HG03521 (cell line): ENCODE data around the gene FKBP2.
A peak's percentile ranks its signal among the peaks of the same experiment; 100 is the strongest.

Experiments
- ATAC-seq: cut with Tn5 transposase; IDR thresholded peaks from one replicate; pipeline ENCODE4 v1.9.1; 2021; ENCODE audit warnings: mild to moderate bottlenecking, moderate library complexity; ENCODE audit not compliant: unreplicated experiment

Gene FKBP2

GRCh38 chr11:64240435-64241240, at the start of gene FKBP2:
TSS of gene FKBP2 (plus strand) at chr11:64241095. CDS start at chr11:64242388, 1,293 bp downstream.
- ATAC-seq: peak; percentile 44

DNA sequence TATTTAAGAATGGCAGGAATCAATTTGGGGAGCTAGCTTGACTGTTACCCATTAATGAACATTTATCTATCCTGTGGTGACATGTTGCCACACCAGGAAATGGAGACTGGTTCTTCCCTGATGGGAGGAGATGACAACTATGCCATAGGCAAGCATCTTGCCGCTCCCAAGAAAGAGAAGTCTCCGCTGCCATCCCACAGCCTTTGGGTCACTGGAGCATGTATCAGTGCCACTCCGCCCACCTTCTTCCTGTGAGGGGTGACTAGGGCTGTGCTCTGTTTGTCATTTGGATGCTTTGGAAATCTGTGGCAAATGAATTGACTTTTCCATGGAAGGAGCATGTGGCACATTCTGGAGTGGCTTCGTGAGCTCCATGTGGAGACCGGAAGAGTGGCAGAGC, 48.5 kb upstream of the FKBP2 start:
- ATAC-seq: no peak

- no peak for ATAC-seq
Observed at GRCh38 chr11:64196626-64197025, 44.3 kb upstream of the FKBP2 start.

DNA sequence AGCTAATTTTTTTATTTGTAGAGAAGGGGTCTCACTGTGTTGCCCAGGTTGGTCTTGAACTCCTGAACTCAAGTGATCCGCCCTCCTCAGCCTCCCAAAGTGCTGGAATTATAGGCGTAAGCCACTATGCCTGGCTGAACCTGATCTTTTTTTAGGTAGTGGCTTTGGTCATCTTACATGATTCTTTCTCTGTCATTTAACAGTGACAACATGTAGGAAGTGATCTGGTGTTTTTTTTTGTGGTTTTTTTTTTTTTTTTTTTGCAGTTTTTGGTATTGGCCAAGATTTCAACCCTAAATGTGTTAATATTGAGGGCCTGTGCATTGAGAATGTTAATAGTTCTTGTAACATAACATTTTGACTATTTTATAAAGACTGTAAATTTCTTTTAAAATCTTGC, 42.4 kb upstream of the FKBP2 start:
- ATAC-seq: no peak

DNA sequence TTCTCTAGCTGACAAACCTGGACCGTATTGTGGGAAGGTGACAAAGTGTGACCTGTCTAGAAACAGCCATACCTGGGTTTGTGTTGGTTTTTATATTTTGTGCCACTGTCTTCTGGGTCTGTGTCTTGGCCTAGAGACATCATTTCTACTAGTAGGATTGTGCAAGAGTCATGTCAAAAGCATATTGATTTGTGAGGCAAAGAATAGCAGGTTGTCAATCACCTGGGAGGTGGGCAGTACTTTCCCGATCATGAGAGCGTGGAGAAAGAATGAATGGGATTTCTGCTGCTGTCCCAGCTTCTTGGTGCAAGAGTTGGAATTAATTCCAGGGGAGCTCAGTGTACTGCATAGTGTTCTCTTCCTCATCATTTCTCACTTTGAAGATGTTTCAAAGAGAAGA, 39.4 kb upstream of the FKBP2 start:
- ATAC-seq: no peak

DNA sequence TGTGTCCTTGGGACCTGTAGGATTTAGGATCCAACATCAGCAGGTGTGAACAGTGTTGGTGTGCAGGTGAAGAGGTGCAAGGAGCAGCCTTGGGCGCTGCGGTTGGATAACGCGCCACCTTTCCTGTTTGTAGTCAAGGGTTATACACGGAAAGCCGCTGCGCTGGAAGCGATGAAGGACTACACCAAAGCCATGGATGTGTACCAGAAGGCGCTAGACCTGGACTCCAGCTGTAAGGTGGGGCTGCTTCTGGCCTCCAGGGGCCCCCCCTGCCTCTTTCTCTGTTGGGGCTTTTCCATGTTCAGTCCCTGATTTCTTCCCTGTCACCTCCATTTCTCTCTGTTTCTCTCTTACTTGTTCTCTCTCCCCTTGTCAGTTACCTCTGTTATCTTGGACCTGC, 37.9 kb upstream of the FKBP2 start:
- ATAC-seq: no peak

DNA sequence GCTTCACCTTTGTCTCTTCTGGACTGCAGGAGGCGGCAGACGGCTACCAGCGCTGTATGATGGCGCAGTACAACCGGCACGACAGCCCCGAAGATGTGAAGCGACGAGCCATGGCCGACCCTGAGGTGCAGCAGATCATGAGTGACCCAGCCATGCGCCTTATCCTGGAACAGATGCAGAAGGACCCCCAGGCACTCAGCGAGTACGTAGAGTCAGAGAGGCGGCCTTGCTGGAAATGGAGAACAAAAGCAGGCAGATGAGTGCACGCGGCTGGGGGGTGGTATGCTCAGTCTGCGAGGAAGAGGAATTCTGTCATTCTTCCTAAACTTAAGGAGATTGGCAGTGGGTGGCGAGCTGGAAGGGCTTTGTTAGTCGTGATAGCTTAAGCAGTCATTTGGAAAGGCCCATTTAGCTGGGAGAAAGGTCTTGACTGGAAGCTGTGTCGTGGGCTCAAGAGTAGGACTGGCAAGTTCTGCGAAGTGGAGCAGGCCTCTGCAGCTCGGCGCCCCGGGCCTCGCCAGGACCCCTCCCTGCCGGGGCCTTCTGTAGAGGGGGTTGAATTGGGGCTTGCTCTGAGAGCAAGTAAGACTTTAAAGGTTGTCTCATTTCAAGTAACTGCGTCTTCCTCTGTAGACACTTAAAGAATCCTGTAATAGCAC, 37.3 kb upstream of the FKBP2 start:
- no peak for ATAC-seq

- ATAC-seq: no peak
Observed at GRCh38 chr11:64204080-64204440, 36.8 kb upstream of the FKBP2 start.

- no peak for ATAC-seq
Observed at GRCh38 chr11:64204464-64204989, 36.4 kb upstream of the FKBP2 start.

DNA sequence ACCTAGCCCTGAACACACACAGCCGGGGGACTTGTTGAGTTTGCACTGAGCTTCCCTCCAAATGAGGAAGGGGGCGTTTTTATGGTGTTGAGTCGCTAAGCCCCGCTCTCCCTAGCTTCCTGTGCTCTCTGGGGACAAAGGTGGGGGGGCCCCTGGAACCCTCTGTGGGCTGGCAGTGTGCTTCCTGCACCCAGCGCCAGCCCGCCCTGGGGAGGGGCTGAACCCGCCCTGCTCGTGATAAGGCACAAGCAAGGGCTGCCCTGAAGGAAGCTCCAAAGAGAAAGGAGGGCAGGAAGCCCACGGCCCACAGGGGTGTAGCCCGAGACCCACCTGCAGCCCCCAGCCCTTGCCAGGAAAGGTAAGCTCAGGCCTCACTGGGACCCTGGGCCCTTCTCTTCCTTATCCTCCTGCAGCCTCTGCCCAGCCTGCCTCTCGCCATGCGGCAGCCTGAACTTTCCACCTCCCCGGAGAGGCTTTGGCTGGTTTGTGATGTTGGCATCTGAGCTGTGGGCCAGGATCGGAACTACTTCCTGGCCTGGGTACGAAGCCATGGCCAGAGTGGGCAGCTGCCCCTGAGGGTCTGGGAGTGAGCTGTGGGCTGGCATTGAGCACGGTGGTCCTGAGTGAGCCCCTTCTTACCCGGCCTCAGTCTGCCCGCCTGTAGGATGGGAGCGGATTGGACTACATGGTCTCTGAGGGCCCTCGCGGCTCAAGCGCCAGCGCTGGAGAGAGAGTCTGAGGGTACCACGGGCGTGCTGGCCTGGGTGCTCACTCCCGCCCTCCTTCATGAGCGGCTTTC, 34.2 kb upstream of the FKBP2 start, which contains the start of gene FERMT3:
TSS of gene FERMT3 (plus strand) at position 265 of the 799 bp plus-strand sequence. CDS start 644 bp downstream, outside the sequence.
- no peak for ATAC-seq

DNA sequence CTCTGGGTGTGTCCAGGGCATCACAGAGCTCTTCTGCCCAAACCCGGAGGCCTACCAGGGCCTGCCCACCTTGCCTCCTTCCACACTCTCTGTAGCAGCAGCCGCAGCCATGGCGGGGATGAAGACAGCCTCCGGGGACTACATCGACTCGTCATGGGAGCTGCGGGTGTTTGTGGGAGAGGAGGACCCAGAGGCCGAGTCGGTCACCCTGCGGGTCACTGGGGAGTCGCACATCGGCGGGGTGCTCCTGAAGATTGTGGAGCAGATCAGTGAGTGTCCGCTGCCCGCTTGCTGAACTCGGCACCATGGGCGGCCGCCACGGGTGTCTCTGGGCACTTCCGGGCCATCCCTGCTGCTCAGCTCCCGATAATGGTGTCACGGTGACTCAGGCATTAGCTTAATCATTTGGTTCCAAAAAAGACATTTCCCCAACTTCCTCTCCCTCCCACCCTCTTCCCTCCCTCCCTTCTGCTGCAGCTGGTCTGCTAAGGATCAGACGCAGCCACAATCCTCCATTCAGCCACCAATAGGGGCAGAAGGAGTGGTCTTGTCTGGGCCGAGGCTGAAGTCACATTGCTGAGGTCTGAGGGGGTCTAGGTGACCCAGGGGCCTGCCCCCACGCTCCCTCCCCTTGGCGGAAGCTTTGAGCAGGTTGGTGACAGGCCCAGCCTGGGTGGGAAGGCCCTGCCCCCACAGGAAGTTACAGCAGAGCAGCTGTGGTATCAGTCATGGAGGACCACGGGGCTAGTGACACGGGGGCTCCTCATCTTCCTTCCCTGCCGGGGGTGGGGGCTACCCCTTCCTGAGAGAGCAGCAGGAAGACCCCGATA, 33.4 kb upstream of the FKBP2 start:
- peak; percentile 61 for ATAC-seq

GRCh38 chr11:64208086-64208795, 32.7 kb upstream of the FKBP2 start:
- no peak for ATAC-seq

DNA sequence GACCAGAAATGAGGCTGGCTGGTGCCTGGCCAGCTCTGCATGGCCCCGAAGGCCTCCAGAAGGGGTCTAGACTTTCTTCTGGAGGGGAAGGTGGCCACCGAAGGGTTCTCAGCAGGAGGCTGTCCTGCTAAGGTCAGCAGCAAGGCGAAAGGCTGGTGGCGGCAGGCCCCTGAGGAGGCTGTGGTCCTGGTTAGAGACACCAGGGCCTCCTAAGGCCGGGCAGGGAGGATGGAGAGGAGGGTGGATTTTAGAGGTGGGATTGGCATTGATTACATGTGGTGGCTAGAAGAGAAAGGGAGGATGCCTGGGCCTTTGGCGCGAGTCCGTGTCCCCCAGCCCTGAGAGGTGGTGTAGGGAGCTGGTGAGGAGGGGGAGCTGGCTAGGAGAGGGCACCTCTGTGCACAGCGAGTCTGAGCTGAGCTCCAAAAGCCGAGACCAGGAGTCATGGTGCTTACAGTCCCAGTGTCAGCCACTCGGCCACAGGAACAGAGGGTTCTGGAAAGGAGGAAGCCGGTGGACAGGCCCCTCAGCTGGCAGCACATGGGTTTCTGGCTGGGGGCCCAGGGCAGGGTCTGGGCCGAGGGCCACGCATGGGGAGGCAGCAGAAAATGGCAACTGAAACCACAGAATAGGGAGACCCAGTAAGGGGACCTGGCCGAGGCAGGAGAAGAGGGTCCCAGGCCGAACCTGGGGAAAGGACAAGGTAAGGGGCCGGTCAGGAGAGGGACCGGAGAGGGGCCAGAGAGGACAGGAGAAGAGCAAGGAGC, 31.9 kb upstream of the FKBP2 start:
- ATAC-seq: no peak

DNA sequence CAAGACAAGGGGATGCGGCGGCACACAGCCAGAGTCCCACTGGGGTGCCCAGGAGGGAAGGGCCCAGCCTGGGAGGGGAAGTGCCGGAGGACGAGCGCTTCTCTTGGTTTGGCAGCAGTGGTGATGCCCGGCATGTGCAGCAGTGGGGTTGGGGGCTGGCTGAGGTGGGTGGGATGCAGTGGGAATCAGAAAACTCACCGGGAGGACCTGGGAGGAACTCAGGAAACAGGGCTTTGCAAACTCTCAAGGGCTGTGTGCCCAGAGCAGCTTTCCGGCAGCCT, 31.4 kb upstream of the FKBP2 start:
- ATAC-seq: no peak

GRCh38 chr11:64210301-64211020, 30.4 kb upstream of the FKBP2 start:
- ATAC-seq: no peak

DNA sequence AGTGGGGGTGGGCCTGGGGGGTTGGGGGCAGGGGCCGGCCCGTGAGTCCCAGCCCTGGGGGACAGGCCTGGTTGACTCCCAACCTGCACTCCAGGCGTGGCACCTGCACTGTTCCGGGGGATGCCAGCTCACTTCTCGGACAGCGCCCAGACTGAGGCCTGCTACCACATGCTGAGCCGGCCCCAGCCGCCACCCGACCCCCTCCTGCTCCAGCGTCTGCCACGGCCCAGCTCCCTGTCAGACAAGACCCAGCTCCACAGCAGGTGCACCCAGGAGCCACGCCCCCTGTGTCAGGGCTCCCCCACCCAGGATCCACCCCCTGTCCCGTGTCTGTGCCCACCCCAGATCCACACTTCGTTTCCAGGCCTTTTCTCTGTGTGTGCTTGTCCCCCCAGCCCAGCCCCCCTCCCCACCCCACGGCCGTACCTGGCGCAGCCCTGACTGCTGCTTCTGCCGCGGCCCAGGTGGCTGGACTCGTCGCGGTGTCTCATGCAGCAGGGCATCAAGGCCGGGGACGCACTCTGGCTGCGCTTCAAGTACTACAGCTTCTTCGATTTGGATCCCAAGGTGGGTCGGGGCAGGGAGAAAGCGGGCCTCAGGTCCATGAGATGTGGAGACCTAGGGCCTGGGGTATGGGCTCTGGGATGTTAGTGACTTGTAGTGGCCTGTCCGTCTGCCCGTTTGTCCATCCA, 29.6 kb upstream of the FKBP2 start:
- ATAC-seq: no peak

DNA sequence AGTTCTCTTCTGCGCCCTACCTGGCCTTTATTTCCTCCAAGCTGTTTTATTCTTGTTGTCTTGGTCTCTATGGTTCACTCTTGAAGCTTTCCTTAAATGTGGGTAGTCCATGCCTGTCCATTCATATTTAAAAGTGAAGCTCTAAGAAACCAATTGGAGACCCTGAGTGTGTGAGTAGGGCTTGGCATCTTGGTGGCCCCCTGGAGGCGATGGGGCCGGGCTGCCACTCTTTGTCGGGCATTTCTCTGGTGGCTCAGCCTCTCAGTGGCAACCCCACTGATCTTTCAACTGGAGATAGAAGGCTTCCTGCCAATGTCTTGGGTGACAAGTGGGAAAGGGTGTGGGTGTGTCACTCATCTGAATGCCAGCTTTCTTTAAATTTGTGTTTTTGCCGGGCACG, 24.0 kb upstream of the FKBP2 start:
- no peak for ATAC-seq
